Upper lobe of left lung (tissue), 6 donors: Measurements from ENCODE around the gene RBKS. TPM values are rescaled to one million over a fixed set of nuclear protein-coding genes. Genes with fewer than 3 reads are reported as not detected.

Experiments
- ATAC-seq, 2 donors: fragments of 200-7000 bp; cut with Tn5 transposase; one replicate each; pipeline ENCODE4 v1.9.1; 2022; ENCODE audit warnings: mild to moderate bottlenecking in 2 of 2, moderate library complexity in 2 of 2; ENCODE audit not compliant: low FRiP score in 2 of 2
- DNase-seq, 2 donors: peaks; one replicate each; pipeline ENCODE4 v3.0.0-alpha.2; 2019 to 2020
- H3K27ac ChIP-seq, 4 donors: fragments of 200-600 bp; sonication (generic); one replicate each; pipeline ENCODE4 v1.5.1; 2016 to 2019
- H3K27me3 ChIP-seq, 4 donors: fragments of 200-600 bp; sonication (generic); one replicate each; pipeline ENCODE4 v1.5.1; 2017 to 2019
- H3K36me3 ChIP-seq, 4 donors: fragments of 200-600 bp; sonication (generic); one replicate each; pipeline ENCODE4 v1.5.1; 2016 to 2019
- H3K4me1 ChIP-seq, 4 donors: fragments of 200-600 bp; sonication (generic); one replicate each; pipeline ENCODE4 v1.5.1; 2018 to 2019
- H3K4me3 ChIP-seq, 4 donors: fragments of 200-600 bp; sonication (generic); one replicate each; pipeline ENCODE4 v1.5.1; 2017 to 2019; ENCODE audit warnings: mild to moderate bottlenecking in 2 of 4, moderate library complexity in 1 of 4
- H3K9me3 ChIP-seq, 4 donors: fragments of 200-600 bp; sonication (generic); one replicate each; pipeline ENCODE4 v1.5.1; 2018 to 2019
- EP300 ChIP-seq, 4 donors: sonication (generic); formaldehyde crosslinking; IDR thresholded peaks; one replicate each; pipeline ENCODE4 v1.5.1; 2017; ENCODE audit warnings: antibody characterized with exemption in 4 of 4, control low read depth in 2 of 4
- POLR2A ChIP-seq, 4 donors: fragments of 450-650 bp; IDR thresholded peaks; one replicate each; pipeline ENCODE4 v1.5.1; 2016 to 2017; ENCODE audit warnings: antibody characterized with exemption in 4 of 4, mild to moderate bottlenecking in 2 of 4
- POLR2AphosphoS5 ChIP-seq, 2 donors: sonication (generic); formaldehyde crosslinking; IDR thresholded peaks; one replicate each; pipeline ENCODE4 v1.5.1; 2017; ENCODE audit warnings: antibody characterized with exemption in 2 of 2
- WGBS, 2 donors: methylation state at CpG; one replicate each; pipeline ENCODE4 v1.1.5; 2017 to 2018; 5-methylcytosine and 5-hydroxymethylcytosine counted together
- total RNA-seq, 6 donors: library from RNA; depleted of rRNA in 4 of 6; stranded (reverse); fragments of >200 nt in 4 of 6; gene quantifications; one replicate each; pipeline versions ENCODE4 v1.1.0 to v1.2.1, GENCODE V29; 2016 to 2021
- TF ChIP-seq, protein P1 (sequence below), 6 experiments: fragments of 450-650 bp in 4 of 6; fragments of 200-600 bp in 2 of 6; sonication (generic) in 2 of 6; IDR thresholded peaks; one replicate each; pipeline ENCODE4 v1.5.1; 2016 to 2019; ENCODE audit warnings: antibody characterized with exemption in 6 of 6
- donor health status: DM: no; HTN: no; CAD: no; lungs with moderate emphysema.
- donor health status: DM: no; HTN: yes; CAD: no; lungs with severe emphysema.

Gene RBKS
- total RNA-seq, 6 donors from 2014 or later = 2.9 to 5.4 (median 3.2) TPM

GRCh38 chr2:27741673-27742072, 148.5 kb downstream of the RBKS start:
- Histone ChIP-seq H3K4me3 (no peak overlapping the region), H3K27me3 (no peaks in the 10 kb centered on the region), H3K36me3 (no peaks in the 10 kb centered on the region), H3K4me1 (peaks cover 0 to 18% (median 12%) of the 10 kb centered on the region in 4 donors), H3K9me3 (no peaks in the 10 kb centered on the region), H3K27ac (no peak overlapping the region)
- no peak for DNase-seq
- TF ChIP-seq, protein P1, sequence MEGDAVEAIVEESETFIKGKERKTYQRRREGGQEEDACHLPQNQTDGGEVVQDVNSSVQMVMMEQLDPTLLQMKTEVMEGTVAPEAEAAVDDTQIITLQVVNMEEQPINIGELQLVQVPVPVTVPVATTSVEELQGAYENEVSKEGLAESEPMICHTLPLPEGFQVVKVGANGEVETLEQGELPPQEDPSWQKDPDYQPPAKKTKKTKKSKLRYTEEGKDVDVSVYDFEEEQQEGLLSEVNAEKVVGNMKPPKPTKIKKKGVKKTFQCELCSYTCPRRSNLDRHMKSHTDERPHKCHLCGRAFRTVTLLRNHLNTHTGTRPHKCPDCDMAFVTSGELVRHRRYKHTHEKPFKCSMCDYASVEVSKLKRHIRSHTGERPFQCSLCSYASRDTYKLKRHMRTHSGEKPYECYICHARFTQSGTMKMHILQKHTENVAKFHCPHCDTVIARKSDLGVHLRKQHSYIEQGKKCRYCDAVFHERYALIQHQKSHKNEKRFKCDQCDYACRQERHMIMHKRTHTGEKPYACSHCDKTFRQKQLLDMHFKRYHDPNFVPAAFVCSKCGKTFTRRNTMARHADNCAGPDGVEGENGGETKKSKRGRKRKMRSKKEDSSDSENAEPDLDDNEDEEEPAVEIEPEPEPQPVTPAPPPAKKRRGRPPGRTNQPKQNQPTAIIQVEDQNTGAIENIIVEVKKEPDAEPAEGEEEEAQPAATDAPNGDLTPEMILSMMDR (IDR thresholded peaks at IDR 0.05) = no peak
- TF ChIP-seq POLR2AphosphoS5 (IDR thresholded peaks at IDR 0.05) = no peak
- no peak for TF ChIP-seq EP300 (IDR thresholded peaks at IDR 0.05)
- no peak for TF ChIP-seq POLR2A (IDR thresholded peaks at IDR 0.05)
- ATAC-seq = no peak
- WGBS, 2 donors = 63 to 69% methylated on average over 3 of the region's 3 CpGs

DNA sequence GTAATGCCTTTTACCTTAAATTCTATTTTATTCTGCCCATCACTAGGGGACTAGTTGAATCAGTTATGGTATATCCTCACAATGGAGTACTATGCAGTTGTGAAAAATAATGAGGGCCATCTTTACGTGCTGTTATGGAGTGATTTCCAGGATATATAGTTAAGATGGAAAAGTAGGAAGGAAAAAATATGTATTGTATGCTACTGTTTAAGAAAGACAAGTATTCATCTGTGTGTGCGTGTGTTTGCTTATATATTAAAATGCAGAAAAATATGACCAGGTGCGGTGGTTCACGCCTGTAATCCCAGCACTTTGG, 151.2 kb downstream of the RBKS start:
- no peak for TF ChIP-seq POLR2AphosphoS5 (IDR thresholded peaks at IDR 0.05)
- TF ChIP-seq EP300 (IDR thresholded peaks at IDR 0.05) = no peak
- TF ChIP-seq POLR2A (IDR thresholded peaks at IDR 0.05) = no peak
- TF ChIP-seq, protein P1 (IDR thresholded peaks at IDR 0.05) = no peak
- DNase-seq = no peak

GRCh38 chr2:27738349-27739057, 151.7 kb downstream of the RBKS start:
- peak overlapping the region; percentile 27 to 92 (median 58) for H3K27ac ChIP-seq

More for the DNA sequence above, 151.2 kb downstream of the RBKS start:
- Histone ChIP-seq H3K27ac (peak overlapping the region in 1 of 4 donors; percentile 86), H3K9me3 (no peaks in the 10 kb centered on the region), H3K36me3 (no peaks in the 10 kb centered on the region), H3K4me1 (peaks cover 19 to 36% (median 25%) of the 10 kb centered on the region in 4 donors), H3K27me3 (no peaks in the 10 kb centered on the region), H3K4me3 (no peak overlapping the region)
- no peak for ATAC-seq
- 97 to 98% methylated on average over 4 of the region's 4 CpGs for WGBS, 2 donors

GRCh38 chr2:27737676-27738348, 152.4 kb downstream of the RBKS start:
- Histone ChIP-seq H3K27me3 (no peaks in the 10 kb centered on the region), H3K4me1 (peaks cover 19 to 36% (median 25%) of the 10 kb centered on the region in 4 donors), H3K27ac (peak overlapping the region; percentile 27 to 92 (median 84)), H3K36me3 (no peaks in the 10 kb centered on the region), H3K4me3 (no peak overlapping the region), H3K9me3 (no peaks in the 10 kb centered on the region)
- TF ChIP-seq, protein P1 (IDR thresholded peaks at IDR 0.05) = peak in 2 of 6 experiments; percentile 14 to 29
- TF ChIP-seq POLR2A (IDR thresholded peaks at IDR 0.05) (no peak), EP300 (IDR thresholded peaks at IDR 0.05) (peak in 3 of 4 donors; percentile 44 to 73 (median 65)), POLR2AphosphoS5 (IDR thresholded peaks at IDR 0.05) (peak; percentile 50 to 69)
- ATAC-seq (peak; percentile 9 to 46), DNase-seq (peak in 1 of 2 donors; percentile 56)
- WGBS, 2 donors = 47 to 57% methylated on average over 7 of the region's 7 CpGs

More at GRCh38 chr2:27738349-27739057, 151.7 kb downstream of the RBKS start:
- Histone ChIP-seq H3K4me3 (no peak overlapping the region), H3K36me3 (no peaks in the 10 kb centered on the region), H3K9me3 (no peaks in the 10 kb centered on the region), H3K27me3 (no peaks in the 10 kb centered on the region), H3K4me1 (peaks cover 19 to 36% (median 25%) of the 10 kb centered on the region in 4 donors)
- TF ChIP-seq POLR2A (IDR thresholded peaks at IDR 0.05) (no peak), POLR2AphosphoS5 (IDR thresholded peaks at IDR 0.05) (no peak), EP300 (IDR thresholded peaks at IDR 0.05) (no peak)
- TF ChIP-seq, protein P1 (IDR thresholded peaks at IDR 0.05) = no peak
- 92 to 95% methylated on average over 13 of the region's 13 CpGs for WGBS, 2 donors
- DNase-seq (no peak), ATAC-seq (no peak)
